Esophagus squamous epithelium (tissue), 4 donors: ENCODE measurements around the gene EIPR1.

ENCODE experiments used
- POLR2A ChIP-seq, 4 donors: fragments of 450-650 bp; IDR thresholded peaks; one replicate each; pipeline ENCODE4 v1.6.1; 2017; ENCODE audit warnings: antibody characterized with exemption in 4 of 4, mild to moderate bottlenecking in 4 of 4, moderate library complexity in 3 of 4
- TF ChIP-seq, protein P1 (sequence below), 6 experiments: fragments of 450-650 bp in 4 of 6; fragments of 200-600 bp in 2 of 6; sonication (generic) in 2 of 6; IDR thresholded peaks; one replicate each; pipeline ENCODE4 v1.5.1; 2016 to 2019; ENCODE audit warnings: antibody characterized with exemption in 6 of 6, mild to moderate bottlenecking in 4 of 6, moderate library complexity in 4 of 6

DNA sequence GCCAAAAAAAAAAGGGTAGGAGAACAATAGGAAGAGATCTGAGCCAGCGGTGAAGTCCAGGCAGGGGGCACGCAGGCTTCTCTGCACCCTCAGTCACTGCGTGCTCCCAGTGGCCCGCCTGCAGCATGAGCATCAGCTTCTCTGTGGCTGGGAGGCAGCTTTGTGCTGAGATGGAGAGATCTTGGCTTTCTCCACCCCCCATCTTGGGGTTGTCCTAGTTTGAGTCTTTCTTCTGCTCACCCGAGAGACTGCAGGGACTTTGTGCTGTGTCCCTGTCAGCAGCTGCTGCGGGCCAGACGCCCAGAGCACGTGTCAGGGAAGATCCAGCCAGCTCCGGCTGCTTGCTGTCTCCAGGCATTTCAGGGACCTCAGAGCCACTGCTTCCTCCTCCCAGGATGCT is 22.2 kb upstream of the EIPR1 start:
- TF ChIP-seq, protein P1, sequence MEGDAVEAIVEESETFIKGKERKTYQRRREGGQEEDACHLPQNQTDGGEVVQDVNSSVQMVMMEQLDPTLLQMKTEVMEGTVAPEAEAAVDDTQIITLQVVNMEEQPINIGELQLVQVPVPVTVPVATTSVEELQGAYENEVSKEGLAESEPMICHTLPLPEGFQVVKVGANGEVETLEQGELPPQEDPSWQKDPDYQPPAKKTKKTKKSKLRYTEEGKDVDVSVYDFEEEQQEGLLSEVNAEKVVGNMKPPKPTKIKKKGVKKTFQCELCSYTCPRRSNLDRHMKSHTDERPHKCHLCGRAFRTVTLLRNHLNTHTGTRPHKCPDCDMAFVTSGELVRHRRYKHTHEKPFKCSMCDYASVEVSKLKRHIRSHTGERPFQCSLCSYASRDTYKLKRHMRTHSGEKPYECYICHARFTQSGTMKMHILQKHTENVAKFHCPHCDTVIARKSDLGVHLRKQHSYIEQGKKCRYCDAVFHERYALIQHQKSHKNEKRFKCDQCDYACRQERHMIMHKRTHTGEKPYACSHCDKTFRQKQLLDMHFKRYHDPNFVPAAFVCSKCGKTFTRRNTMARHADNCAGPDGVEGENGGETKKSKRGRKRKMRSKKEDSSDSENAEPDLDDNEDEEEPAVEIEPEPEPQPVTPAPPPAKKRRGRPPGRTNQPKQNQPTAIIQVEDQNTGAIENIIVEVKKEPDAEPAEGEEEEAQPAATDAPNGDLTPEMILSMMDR (IDR thresholded peaks at IDR 0.05), result no peak
- no peak for TF ChIP-seq POLR2A (IDR thresholded peaks at IDR 0.05)
